Urinary bladder (tissue), 4 donors: ENCODE measurements around the gene GAPDH. TPM values are rescaled to one million over a fixed set of nuclear protein-coding genes. Genes with fewer than 3 reads are reported as not detected.
A peak's percentile ranks its signal among the peaks of the same experiment; 100 is the strongest.

Experiments
- DNase-seq: peaks from one replicate; pipeline ENCODE4 v3.0.0-alpha.2; 2015; ENCODE audit errors: extremely low spot score
- H3K27ac ChIP-seq: one replicate; pipeline ENCODE4 v1.5.1; 2013; ENCODE audit warnings: low read depth, mild to moderate bottlenecking, moderate library complexity
- H3K36me3 ChIP-seq: one replicate; pipeline ENCODE4 v1.6.1; 2013; ENCODE audit warnings: mild to moderate bottlenecking, moderate library complexity; ENCODE audit not compliant: insufficient read depth
- H3K4me1 ChIP-seq: one replicate; pipeline ENCODE4 v1.6.1; 2013; ENCODE audit warnings: mild to moderate bottlenecking, moderate library complexity; ENCODE audit not compliant: insufficient read depth
- H3K4me3 ChIP-seq: one replicate; pipeline ENCODE4 v1.5.1; 2013; ENCODE audit warnings: low read depth, low read length
- WGBS: extraction: QIAGEN DNeasy Blood & Tissue Kit; methylation state at CpG from one replicate; pipeline ENCODE4 v1.1.7; 2013; 5-methylcytosine and 5-hydroxymethylcytosine counted together
- polyA plus RNA-seq: library from polyadenylated mRNA; stranded (reverse); fragments of 200-250 nt; gene quantifications from one replicate; pipeline ENCODE4 v1.2.3, GENCODE V29; 2013
- total RNA-seq: library from RNA; depleted of rRNA; stranded (reverse); fragments of >200 nt; gene quantifications from one replicate; pipeline ENCODE4 v1.2.3, GENCODE V29; 2014
- donor health status: healthy with polysubstance abuse.
- donor health status: healthy.

The GAPDH gene
- total and polyA plus RNA-seq, 2 donors, result 1,141 to 3,231 TPM

DNA sequence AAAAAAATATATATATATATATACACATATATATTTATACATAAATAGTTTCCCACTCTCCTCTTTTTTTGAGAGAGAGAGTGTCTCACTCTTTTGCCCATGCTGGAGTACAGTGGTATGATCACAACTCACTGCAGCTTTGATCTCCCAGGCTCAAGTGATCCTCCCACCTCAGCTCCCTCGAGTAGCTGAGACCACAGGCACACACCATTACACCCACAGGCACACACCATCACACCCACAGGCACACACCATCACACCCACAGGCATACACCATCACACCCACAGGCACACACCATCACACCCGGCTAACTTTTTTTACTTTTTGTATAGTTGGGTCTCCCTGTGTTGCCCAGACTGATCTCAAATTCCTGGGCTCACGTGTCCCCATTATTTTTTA lies 14.1 kb upstream of the GAPDH start:
- H3K4me3 ChIP-seq, result no peak overlapping the region
- no peak for DNase-seq
- no peak overlapping the region for H3K27ac ChIP-seq
- WGBS, result 87% methylated on average over 3 of the region's 3 CpGs
- no peaks in the 10 kb centered on the region for H3K4me1 ChIP-seq
- peaks cover 16% of the 10 kb centered on the region for H3K36me3 ChIP-seq

DNA sequence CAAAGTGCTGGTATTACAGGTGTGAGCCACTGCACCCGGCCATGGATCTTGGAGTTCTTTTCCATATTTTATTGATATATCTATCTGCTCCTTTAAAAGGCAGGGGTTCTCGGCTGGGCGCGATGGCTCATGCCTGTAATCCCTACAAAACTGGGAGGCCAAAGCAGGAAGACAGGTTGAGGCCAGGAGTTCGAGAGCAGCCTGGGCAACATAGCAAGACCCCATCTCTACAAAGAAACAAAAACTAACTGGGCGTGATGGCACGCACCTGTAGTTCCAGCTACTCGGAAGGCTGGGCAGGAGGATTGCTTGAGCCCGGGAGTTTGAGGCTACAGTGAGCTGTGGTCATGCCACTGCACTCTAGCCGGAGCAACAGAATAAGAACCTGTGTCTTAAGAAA lies 12.1 kb upstream of the GAPDH start:
- no peak for DNase-seq

DNA sequence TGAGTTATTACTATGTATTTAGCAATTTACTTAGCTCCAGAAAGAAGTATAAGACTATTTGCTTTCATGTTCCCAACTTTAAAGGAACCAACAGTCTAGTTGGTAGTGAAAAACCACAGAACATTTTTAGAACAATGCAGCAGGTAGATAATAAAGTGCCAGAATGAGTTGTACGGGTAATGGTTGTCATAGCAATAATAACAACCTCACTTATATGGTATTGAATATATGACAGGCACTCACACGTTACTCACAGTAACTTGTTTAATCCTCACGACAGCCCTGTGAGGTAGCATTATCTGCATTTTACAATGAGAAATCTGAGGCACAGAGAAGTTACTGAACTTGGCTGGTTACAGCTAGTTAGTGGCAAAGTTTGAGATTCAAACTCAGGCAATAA lies 10.6 kb upstream of the GAPDH start:
- Histone ChIP-seq H3K4me1 (no peaks in the 10 kb centered on the region), H3K27ac (no peak overlapping the region), H3K4me3 (no peak overlapping the region), H3K36me3 (peaks cover 14% of the 10 kb centered on the region)
- DNase-seq, result no peak
- WGBS, result 81% methylated on average over 3 of the region's 3 CpGs

More for the DNA sequence above, 12.1 kb upstream of the GAPDH start:
- Histone ChIP-seq H3K27ac (no peak overlapping the region), H3K4me1 (no peaks in the 10 kb centered on the region), H3K36me3 (peaks cover 18% of the 10 kb centered on the region), H3K4me3 (no peak overlapping the region)
- WGBS, result 87% methylated on average over 10 of the region's 10 CpGs

DNA sequence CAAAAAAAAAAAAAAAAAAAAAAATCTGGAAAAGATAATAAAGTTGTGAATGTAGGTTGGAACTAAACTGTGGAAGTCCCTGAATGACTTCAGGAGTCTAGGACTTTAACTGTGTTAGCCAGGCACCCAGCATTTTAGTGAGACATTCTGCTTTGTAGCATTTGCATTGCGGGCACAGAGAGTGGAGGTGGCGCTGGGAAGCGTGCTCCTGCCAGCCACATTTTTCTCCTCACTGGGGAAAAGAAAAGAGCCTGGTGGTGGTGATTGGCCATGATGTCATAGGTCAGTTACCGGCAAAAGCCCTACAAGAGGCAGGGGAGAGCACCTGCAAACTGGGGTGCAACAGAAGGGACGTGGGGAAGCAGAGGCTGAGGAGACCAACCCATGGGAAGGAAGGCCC lies 9.7 kb upstream of the GAPDH start:
- Histone ChIP-seq H3K4me3 (no peak overlapping the region), H3K27ac (no peak overlapping the region), H3K4me1 (no peaks in the 10 kb centered on the region), H3K36me3 (peaks cover 15% of the 10 kb centered on the region)
- WGBS, result 94% methylated on average over 5 of the region's 5 CpGs
- no peak for DNase-seq

DNA sequence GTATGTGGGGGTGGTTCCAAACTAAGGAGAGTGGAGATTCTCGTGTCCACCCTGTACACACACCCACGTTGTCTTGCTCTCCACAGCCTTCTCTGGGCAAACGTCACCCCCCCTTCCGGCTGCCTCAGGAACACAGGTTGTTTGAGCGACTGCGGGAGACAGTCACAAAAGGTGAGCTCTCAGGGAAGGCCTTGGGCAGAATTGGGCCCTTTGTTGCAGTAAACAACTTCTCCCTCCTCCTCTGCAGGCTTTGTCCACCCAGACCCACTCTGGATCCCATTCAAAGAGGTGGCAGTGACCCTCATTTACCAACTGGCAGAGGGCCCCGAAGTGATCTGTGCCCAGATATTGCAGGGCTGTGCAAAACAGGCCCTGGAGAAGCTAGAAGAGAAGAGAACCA lies 8.1 kb upstream of the GAPDH start:
- H3K27ac ChIP-seq, result no peak overlapping the region
- no peaks in the 10 kb centered on the region for H3K4me1 ChIP-seq
- 95% methylated on average over 7 of the region's 7 CpGs for WGBS
- DNase-seq, result no peak
- H3K36me3 ChIP-seq, result peaks cover 14% of the 10 kb centered on the region
- no peak overlapping the region for H3K4me3 ChIP-seq

DNA sequence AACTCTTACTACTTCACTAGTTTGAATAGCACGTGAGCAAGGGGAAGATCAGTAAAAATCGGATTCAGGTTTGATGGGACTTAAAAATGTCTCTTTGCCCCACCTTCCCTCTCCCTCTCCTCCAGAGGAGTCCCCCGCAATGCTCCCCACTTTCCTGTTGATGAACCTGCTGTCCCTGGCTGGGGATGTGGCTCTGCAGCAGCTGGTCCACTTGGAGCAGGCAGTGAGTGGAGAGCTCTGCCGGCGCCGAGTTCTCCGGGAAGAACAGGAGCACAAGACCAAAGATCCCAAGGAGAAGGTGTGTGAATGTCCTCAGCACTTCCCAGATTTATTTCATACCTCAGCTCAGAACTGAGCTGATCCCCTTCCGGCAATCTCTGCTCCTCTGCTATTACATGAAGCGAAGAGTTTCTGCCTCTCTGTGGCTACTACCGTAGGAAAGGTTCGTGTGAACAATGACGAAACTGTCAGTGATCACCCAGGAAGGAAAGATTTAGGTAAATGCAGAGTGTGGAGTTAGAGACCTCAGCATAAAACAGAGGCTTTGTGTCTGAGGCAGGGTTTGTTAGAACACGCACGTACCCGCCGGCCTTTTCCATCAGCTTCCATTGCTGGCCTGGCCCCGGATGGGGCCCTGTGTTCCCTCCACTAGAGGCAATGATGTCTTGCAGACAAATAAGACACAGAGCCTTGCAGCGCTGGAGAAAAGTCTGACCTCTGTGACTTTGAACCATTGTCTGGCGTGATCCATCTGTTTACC lies 7.4 kb upstream of the GAPDH start:
- H3K4me1 ChIP-seq, result no peaks in the 10 kb centered on the region
- no peak overlapping the region for H3K4me3 ChIP-seq
- H3K36me3 ChIP-seq, result peaks cover 9% of the 10 kb centered on the region
- DNase-seq, result no peak
- WGBS, result 93% methylated on average over 19 of the region's 19 CpGs
- no peak overlapping the region for H3K27ac ChIP-seq

DNA sequence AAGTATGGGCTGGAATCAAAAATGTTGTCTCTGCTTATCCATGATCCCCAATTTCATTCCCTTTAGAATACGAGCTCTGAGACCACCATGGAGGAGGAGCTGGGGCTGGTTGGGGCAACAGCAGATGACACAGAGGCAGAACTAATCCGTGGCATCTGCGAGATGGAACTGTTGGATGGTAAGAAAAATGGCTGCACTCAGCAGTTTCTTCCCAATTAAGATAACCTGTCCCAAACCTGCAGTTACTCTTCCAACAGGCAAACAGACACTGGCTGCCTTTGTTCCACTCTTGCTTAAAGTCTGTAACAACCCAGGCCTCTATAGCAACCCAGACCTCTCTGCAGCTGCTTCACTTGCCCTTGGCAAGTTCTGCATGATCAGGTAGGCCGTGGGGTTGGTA lies 6.6 kb upstream of the GAPDH start:
- H3K4me1 ChIP-seq, result no peaks in the 10 kb centered on the region
- no peak for DNase-seq
- no peak overlapping the region for H3K27ac ChIP-seq
- 87% methylated on average over 4 of the region's 4 CpGs for WGBS
- no peak overlapping the region for H3K4me3 ChIP-seq
- H3K36me3 ChIP-seq, result peaks cover 7% of the 10 kb centered on the region

DNA sequence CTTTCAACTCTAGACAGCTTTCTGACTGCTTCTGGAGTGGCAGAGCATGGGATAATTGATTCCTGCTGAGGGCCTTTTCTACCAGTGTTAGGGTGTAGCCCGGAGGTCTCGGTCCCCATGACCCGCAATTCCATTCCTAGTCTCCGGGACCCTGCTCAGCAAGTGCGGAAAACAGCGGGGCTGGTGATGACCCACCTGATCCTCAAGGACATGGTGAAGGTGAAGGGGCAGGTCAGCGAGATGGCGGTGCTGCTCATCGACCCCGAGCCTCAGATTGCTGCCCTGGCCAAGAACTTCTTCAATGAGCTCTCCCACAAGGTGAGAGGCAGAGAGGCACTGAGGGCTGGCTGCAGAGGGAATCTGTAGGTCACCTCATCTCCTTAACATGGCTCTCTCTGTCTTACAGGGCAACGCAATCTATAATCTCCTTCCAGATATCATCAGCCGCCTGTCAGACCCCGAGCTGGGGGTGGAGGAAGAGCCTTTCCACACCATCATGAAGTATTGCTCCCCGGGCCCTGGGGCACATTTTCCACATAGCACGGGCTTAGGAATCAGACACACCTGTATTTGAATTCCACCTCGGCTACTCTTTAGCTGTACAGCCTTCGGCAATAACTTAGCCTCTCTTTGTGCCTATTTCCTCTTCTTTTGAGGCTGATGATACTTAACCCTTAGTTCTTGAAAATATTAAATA lies 5.6 kb upstream of the GAPDH start:
- Histone ChIP-seq H3K36me3 (peaks cover 4% of the 10 kb centered on the region), H3K4me1 (no peaks in the 10 kb centered on the region), H3K27ac (no peak overlapping the region), H3K4me3 (no peak overlapping the region)
- WGBS, result 87% methylated on average over 17 of the region's 17 CpGs
- DNase-seq, result no peak

DNA sequence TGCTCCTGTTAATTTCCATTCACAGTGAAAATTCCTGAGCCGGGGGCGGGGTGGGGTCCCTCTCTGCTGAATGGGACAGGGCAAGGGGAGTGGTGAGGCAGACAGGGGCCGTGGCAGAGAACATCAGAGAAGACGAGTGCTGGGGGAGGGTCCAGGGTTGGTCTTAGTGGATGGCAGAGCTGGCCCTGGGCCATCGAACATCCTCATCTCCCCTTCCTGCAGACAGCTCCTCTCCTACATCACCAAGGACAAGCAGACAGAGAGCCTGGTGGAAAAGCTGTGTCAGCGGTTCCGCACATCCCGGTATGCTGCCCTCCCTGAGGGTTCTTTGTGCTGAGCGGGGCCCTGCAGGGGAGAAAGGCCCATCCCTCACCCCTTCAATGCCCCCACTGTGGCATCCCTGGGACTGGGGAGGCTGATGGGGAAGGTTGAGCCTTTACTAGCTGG lies 5.0 kb upstream of the GAPDH start:
- Histone ChIP-seq H3K36me3 (peaks cover 4% of the 10 kb centered on the region), H3K27ac (no peak overlapping the region), H3K4me1 (no peaks in the 10 kb centered on the region), H3K4me3 (no peak overlapping the region)
- 81% methylated on average over 9 of the region's 9 CpGs for whole genome bisulfite sequencing
- no peak for DNase-seq

DNA sequence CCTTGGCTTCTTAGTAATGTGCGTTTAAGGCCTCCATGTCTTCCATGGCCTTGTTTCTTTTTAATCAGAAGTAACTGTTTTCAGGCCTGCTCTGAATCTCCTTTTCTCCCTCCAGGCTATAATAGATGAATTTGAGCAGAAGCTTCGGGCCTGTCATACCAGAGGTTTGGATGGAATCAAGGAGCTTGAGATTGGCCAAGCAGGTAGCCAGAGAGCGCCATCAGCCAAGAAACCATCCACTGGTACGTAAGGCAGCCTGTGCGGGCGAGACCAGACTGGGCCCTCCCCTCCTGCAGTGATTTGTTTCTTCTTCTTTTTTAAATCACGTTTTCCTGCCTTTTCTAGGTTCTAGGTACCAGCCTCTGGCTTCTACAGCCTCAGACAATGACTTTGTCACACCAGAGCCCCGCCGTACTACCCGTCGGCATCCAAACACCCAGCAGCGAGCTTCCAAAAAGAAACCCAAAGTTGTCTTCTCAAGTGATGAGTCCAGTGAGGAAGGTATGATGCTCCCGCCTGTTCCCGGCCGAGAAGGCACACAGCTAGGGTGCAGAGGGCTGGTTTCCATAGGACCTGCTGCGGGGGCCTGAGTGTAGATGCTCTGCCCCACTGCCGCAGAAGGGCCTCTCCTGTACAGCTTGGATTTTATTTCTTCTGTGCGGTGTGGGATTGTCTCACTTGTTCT lies 3.6 kb upstream of the GAPDH start:
- DNase-seq, result no peak
- WGBS, result 95% methylated on average over 18 of the region's 18 CpGs
- Histone ChIP-seq H3K27ac (no peak overlapping the region), H3K4me3 (no peak overlapping the region), H3K36me3 (peaks cover 4% of the 10 kb centered on the region), H3K4me1 (no peaks in the 10 kb centered on the region)

DNA sequence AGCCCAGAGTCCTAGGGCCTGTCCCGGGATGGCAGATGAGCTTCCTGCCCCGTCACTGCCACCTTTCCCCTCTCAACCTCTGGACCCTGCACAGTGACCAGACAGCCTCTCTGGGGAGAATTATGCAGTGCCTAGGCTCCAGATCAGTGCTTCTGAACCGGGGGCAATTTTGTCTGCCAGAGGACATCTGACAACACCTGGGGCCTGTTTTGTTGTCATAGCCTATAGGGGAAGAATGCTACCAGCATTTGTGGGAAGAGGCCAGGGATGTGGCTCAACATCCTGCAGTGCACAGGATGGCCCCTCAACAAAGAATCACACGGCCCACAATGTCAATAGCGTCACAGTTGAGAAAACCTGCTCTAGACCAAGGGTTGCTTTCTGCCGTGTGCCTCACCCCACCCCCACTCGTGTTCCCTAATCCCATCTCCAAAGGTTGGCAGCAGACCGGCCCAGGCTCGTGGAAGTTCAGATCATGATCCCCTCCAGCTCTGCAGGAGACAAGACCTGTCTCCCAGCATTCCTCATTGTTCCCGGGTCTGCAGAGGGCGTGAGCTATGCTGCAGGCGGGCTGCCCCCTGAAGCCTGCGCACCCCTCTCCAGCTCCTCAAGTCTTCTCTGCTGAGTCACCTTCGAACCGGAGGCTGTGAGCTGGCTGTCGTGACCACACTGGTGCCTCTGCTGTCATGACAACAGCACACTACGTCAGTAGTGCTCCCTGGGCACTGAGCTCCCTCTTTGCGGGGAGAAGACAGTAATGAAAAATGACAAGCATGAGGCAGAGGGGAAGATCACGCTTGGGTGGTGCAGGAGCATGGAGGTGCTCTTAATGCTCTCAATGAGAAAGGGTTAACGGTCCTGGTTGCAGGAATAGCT lies 2.0 kb upstream of the GAPDH start:
- Histone ChIP-seq H3K4me1 (no peaks in the 10 kb centered on the region), H3K36me3 (peaks cover 2% of the 10 kb centered on the region), H3K27ac (no peak overlapping the region), H3K4me3 (no peak overlapping the region)
- 15% methylated on average over 20 of the region's 20 CpGs for WGBS
- no peak for DNase-seq

DNA sequence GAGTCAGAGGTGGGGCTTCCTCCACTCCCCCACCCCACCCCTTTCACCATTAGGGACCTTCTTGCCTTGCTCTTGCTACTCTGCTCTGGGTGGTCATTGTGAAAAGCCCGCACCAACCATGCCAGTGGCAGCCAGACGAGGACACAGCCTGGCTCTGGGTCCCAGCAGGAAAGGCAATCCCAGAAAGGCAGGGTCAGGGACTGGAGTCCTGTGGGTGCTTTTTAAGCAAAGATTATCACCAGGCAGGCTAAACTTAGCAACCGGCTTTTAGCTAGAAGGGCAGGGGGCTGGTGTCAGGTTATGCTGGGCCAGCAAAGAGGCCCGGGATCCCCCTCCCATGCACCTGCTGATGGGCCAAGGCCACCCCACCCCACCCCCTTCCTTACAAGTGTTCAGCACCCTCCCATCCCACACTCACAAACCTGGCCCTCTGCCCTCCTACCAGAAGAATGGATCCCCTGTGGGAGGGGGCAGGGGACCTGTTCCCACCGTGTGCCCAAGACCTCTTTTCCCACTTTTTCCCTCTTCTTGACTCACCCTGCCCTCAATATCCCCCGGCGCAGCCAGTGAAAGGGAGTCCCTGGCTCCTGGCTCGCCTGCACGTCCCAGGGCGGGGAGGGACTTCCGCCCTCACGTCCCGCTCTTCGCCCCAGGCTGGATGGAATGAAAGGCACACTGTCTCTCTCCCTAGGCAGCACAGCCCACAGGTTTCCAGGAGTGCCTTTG lies 1.2 kb upstream of the GAPDH start:
- WGBS, result 2% methylated on average over 14 of the region's 14 CpGs
- no peaks in the 10 kb centered on the region for H3K4me1 ChIP-seq

DNA sequence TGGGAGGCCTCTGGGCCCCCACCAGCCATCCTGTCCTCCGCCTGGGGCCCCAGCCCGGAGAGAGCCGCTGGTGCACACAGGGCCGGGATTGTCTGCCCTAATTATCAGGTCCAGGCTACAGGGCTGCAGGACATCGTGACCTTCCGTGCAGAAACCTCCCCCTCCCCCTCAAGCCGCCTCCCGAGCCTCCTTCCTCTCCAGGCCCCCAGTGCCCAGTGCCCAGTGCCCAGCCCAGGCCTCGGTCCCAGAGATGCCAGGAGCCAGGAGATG lies 729 bp upstream of the GAPDH start:
- 0% methylated on average over 9 of the region's 9 CpGs for WGBS
- no peaks in the 10 kb centered on the region for H3K4me1 ChIP-seq
- H3K36me3 ChIP-seq, result peaks cover 2% of the 10 kb centered on the region
- H3K4me3 ChIP-seq, result peak overlapping the region; percentile 83
- H3K27ac ChIP-seq, result peak overlapping the region; percentile 86
- no peak for DNase-seq

More for the DNA sequence above, 1.2 kb upstream of the GAPDH start:
- peaks cover 2% of the 10 kb centered on the region for H3K36me3 ChIP-seq
- H3K4me3 ChIP-seq, result peak overlapping the region; percentile 83
- peak overlapping the region; percentile 86 for H3K27ac ChIP-seq
- DNase-seq, result no peak
